Trophoblast cell (in vitro differentiated cells and primary cell): ENCODE measurements around the gene POU6F2.

Source experiments
- DNase-seq, 2 donors: peaks; one replicate each; pipeline ENCODE4 v3.0.0-alpha.2; 2016
- H2AFZ ChIP-seq: 2 replicates; pipeline ENCODE4 v1.6.1; 2013; ENCODE audit warnings: low read length, moderate library complexity, mild to moderate bottlenecking; ENCODE audit not compliant: insufficient read depth, poor library complexity
- H2AK5ac ChIP-seq: 2 replicates; pipeline ENCODE4 v1.6.1; 2013; ENCODE audit warnings: mild to moderate bottlenecking, low read length
- H2BK120ac ChIP-seq: 2 replicates; pipeline ENCODE4 v1.6.1; 2013; ENCODE audit warnings: low read length, mild to moderate bottlenecking, moderate library complexity; ENCODE audit not compliant: insufficient read depth, poor library complexity
- H2BK12ac ChIP-seq: 2 replicates; pipeline ENCODE4 v1.6.1; 2013; ENCODE audit warnings: mild to moderate bottlenecking, low read length, moderate library complexity
- H2BK5ac ChIP-seq: 2 replicates; pipeline ENCODE4 v1.6.1; 2013; ENCODE audit warnings: low read length, low read depth, moderate library complexity, mild to moderate bottlenecking; ENCODE audit not compliant: poor library complexity
- H3K14ac ChIP-seq: 2 replicates; pipeline ENCODE4 v1.6.1; 2013; ENCODE audit warnings: mild to moderate bottlenecking, low read length
- H3K18ac ChIP-seq: 2 replicates; pipeline ENCODE4 v1.6.1; 2013; ENCODE audit warnings: mild to moderate bottlenecking, low read length
- H3K23ac ChIP-seq: 2 replicates; pipeline ENCODE4 v1.6.1; 2013; ENCODE audit warnings: low read length
- H3K27ac ChIP-seq: 2 replicates; pipeline ENCODE4 v1.5.1; 2013; ENCODE audit warnings: low read depth, mild to moderate bottlenecking, inconsistent platforms, low read length, moderate library complexity
- H3K27me3 ChIP-seq: 2 replicates; pipeline ENCODE4 v1.6.1; 2013; ENCODE audit warnings: inconsistent platforms, mild to moderate bottlenecking, low read length, moderate library complexity; ENCODE audit not compliant: insufficient read depth
- H3K36me3 ChIP-seq, 2 experiments: 1 replicate in 1 of 2; 2 replicates in 1 of 2; pipeline ENCODE4 v1.6.1; 2013; ENCODE audit warnings: low read length in 2 of 2, mild to moderate bottlenecking in 2 of 2, moderate library complexity in 1 of 2; ENCODE audit not compliant: insufficient read depth in 2 of 2, control insufficient read depth in 1 of 2
- H3K4ac ChIP-seq: 2 replicates; pipeline ENCODE4 v1.6.1; 2013; ENCODE audit warnings: low read depth, mild to moderate bottlenecking, low read length, moderate library complexity
- H3K4me1 ChIP-seq, 2 experiments: 1 replicate in 1 of 2; 2 replicates in 1 of 2; pipeline ENCODE4 v1.6.1; 2013; ENCODE audit warnings: low read length in 2 of 2, mild to moderate bottlenecking in 2 of 2, moderate library complexity in 1 of 2; ENCODE audit not compliant: insufficient read depth in 2 of 2, control insufficient read depth in 1 of 2
- H3K4me2 ChIP-seq: 2 replicates; pipeline ENCODE4 v1.6.1; 2013; ENCODE audit warnings: inconsistent platforms, mild to moderate bottlenecking, low read length, moderate library complexity
- H3K4me3 ChIP-seq: 2 replicates; pipeline ENCODE4 v1.5.1; 2013; ENCODE audit warnings: mild to moderate bottlenecking, low read depth, low read length, inconsistent platforms
- H3K79me1 ChIP-seq: one replicate; pipeline ENCODE4 v1.6.1; 2013; ENCODE audit warnings: low read length
- H3K79me2 ChIP-seq: 2 replicates; pipeline ENCODE4 v1.6.1; 2013; ENCODE audit warnings: low read length, mild to moderate bottlenecking; ENCODE audit not compliant: control insufficient read depth, insufficient read depth, poor library complexity
- H3K9ac ChIP-seq: 2 replicates; pipeline ENCODE4 v1.6.1; 2013; ENCODE audit warnings: mild to moderate bottlenecking, low read length
- H3K9me3 ChIP-seq: 2 replicates; pipeline ENCODE4 v1.6.1; 2013; ENCODE audit warnings: low read depth, mild to moderate bottlenecking, control low read depth, inconsistent platforms, low read length; ENCODE audit not compliant: insufficient read depth
- H4K12ac ChIP-seq: 2 replicates; pipeline ENCODE4 v1.6.1; 2013; ENCODE audit warnings: low read depth, mild to moderate bottlenecking, low read length, moderate library complexity
- H4K8ac ChIP-seq: 2 replicates; pipeline ENCODE4 v1.6.1; 2013; ENCODE audit warnings: low read depth, mild to moderate bottlenecking, low read length, moderate library complexity
- H4K91ac ChIP-seq: one replicate; pipeline ENCODE4 v1.6.1; 2013; ENCODE audit warnings: low read depth, mild to moderate bottlenecking, low read length, moderate library complexity
- WGBS: extraction: QIAGEN DNeasy Blood & Tissue Kit; methylation state at CpG from one replicate; pipeline ENCODE4 v1.1.7; 2013; ENCODE audit warnings: missing lambda C conversion rate; ENCODE audit not compliant: insufficient read length, insufficient coverage; ENCODE audit errors: extremely low coverage; 5-methylcytosine and 5-hydroxymethylcytosine counted together

POU6F2 gene

DNA sequence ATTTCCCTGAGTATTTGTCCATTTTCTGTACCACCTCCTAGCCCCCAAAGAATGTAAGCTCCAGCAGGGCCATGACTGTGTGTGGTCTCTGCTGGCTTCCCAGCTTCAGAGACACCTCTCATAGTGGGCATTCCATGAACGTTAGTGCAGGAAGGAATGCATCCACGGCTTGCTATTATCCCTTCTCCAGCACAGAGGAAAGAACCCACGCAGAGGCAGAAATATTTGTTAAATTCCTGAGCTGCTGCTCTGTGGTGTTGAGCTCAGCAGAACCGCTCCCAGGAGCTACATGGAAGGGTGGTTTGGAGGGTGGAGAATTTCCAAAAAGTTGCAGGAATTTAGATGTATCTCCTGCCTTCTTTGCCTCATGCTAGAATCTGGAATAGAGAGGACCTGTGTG is 275.2 kb downstream of the POU6F2 start:
- no peak overlapping the region for H4K8ac ChIP-seq
- peak; percentile 15 to 70 for DNase-seq
- no CpG with 5 or more reads among the region's 4 CpGs for WGBS
- H2AK5ac ChIP-seq = no peak overlapping the region
- no peak overlapping the region for H3K4me3 ChIP-seq
- no peak overlapping the region for H4K12ac ChIP-seq
- H3K79me1 ChIP-seq = no peaks in the 10 kb centered on the region
- H2BK5ac ChIP-seq = no peak overlapping the region
- H3K14ac ChIP-seq = no peak overlapping the region
- no peak overlapping the region for H3K9ac ChIP-seq
- H2BK12ac ChIP-seq = no peak overlapping the region
- no peak overlapping the region for H2BK120ac ChIP-seq
- no peak overlapping the region for H4K91ac ChIP-seq
- peaks cover 8 to 11% of the 10 kb centered on the region in 2 experiments for H3K4me1 ChIP-seq
- H3K36me3 ChIP-seq = no peaks in the 10 kb centered on the region
- no peak overlapping the region for H3K4me2 ChIP-seq
- H3K23ac ChIP-seq = no peak overlapping the region
- H3K27me3 ChIP-seq = no peaks in the 10 kb centered on the region
- H3K27ac ChIP-seq = no peak overlapping the region
- no peak overlapping the region for H3K4ac ChIP-seq
- no peak overlapping the region for H3K18ac ChIP-seq
- H3K79me2 ChIP-seq = no peaks in the 10 kb centered on the region
- no peak overlapping the region for H2AFZ ChIP-seq
- H3K9me3 ChIP-seq = no peaks in the 10 kb centered on the region

DNA sequence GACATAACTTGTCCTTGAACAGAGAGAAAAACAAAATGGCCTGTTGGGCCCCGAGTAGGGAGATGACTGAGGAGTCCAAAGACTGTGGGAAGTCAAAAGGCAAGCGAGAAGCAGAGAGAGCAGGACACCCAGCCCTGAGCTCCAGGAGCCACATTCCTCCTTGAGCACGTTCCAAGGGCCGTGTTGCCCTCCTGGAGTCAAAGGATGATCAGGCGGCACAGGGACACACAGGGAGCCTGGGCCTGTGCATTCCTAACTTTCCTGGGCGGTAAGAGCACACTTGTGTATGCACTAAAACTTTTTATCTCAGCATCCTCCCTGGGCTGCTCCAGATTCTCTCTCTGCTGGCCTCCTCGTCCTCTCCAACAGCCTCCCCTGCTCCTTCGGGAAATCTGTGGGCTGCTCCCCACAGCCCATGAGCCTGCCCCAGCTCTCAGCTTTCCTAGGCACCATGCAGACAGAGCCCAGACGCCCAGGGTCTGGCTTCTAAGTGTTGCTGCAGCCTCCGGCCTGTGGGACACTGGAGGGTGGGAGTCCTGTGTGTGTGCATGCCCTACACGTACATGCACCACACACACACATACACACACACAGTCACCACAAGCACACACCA is 281.8 kb downstream of the POU6F2 start:
- no peak overlapping the region for H2AK5ac ChIP-seq
- DNase-seq = no peak
- H3K27ac ChIP-seq = no peak overlapping the region
- no peak overlapping the region for H2AFZ ChIP-seq
- no peak overlapping the region for H3K4ac ChIP-seq
- H2BK5ac ChIP-seq = no peak overlapping the region
- H3K36me3 ChIP-seq = no peaks in the 10 kb centered on the region
- no peak overlapping the region for H4K12ac ChIP-seq
- no peaks in the 10 kb centered on the region for H3K27me3 ChIP-seq
- no peaks in the 10 kb centered on the region for H3K4me1 ChIP-seq
- no peak overlapping the region for H3K4me3 ChIP-seq
- H3K4me2 ChIP-seq = no peak overlapping the region
- H3K14ac ChIP-seq = no peak overlapping the region
- no peak overlapping the region for H3K23ac ChIP-seq
- H4K91ac ChIP-seq = no peak overlapping the region
- no CpG with 5 or more reads among the region's 11 CpGs for WGBS
- peaks cover 6% of the 10 kb centered on the region for H3K9me3 ChIP-seq
- H3K79me2 ChIP-seq = no peaks in the 10 kb centered on the region
- no peak overlapping the region for H2BK12ac ChIP-seq
- H2BK120ac ChIP-seq = no peak overlapping the region
- H4K8ac ChIP-seq = no peak overlapping the region
- H3K79me1 ChIP-seq = no peaks in the 10 kb centered on the region
- H3K9ac ChIP-seq = no peak overlapping the region
- H3K18ac ChIP-seq = no peak overlapping the region

- Histone ChIP-seq H3K79me1 (no peaks in the 10 kb centered on the region), H3K4ac (no peak overlapping the region), H3K27ac (no peak overlapping the region), H2AK5ac (no peak overlapping the region), H3K9me3 (peaks cover 6% of the 10 kb centered on the region), H4K91ac (no peak overlapping the region), H3K36me3 (no peaks in the 10 kb centered on the region), H3K9ac (no peak overlapping the region), H2BK5ac (no peak overlapping the region), H2AFZ (no peak overlapping the region), H3K4me2 (no peak overlapping the region), H4K12ac (no peak overlapping the region), H3K79me2 (no peaks in the 10 kb centered on the region), H2BK12ac (no peak overlapping the region), H3K4me3 (no peak overlapping the region), H3K18ac (no peak overlapping the region), H3K4me1 (no peaks in the 10 kb centered on the region), H3K14ac (no peak overlapping the region), H4K8ac (no peak overlapping the region), H3K23ac (peak overlapping the region; percentile 29), H2BK120ac (no peak overlapping the region), H3K27me3 (no peaks in the 10 kb centered on the region)
- DNase-seq = no peak
- WGBS = 100% methylated on average over 1 of the region's 2 CpGs
Measured at GRCh38 chr7:39260279-39260844, 282.7 kb downstream of the POU6F2 start.

GRCh38 chr7:39261771-39262170 is 284.1 kb downstream of the POU6F2 start:
- Histone ChIP-seq H4K91ac (no peak overlapping the region), H2BK5ac (no peak overlapping the region), H2AFZ (no peak overlapping the region), H3K9me3 (peaks cover 6% of the 10 kb centered on the region), H3K36me3 (no peaks in the 10 kb centered on the region), H3K79me1 (no peaks in the 10 kb centered on the region), H3K9ac (no peak overlapping the region), H2BK12ac (no peak overlapping the region), H2AK5ac (no peak overlapping the region), H3K4ac (no peak overlapping the region), H2BK120ac (no peak overlapping the region), H3K4me1 (no peaks in the 10 kb centered on the region), H3K14ac (no peak overlapping the region), H4K12ac (no peak overlapping the region), H3K27ac (no peak overlapping the region), H3K79me2 (no peaks in the 10 kb centered on the region), H3K4me2 (no peak overlapping the region), H3K27me3 (no peaks in the 10 kb centered on the region), H3K23ac (no peak overlapping the region), H4K8ac (no peak overlapping the region), H3K18ac (no peak overlapping the region), H3K4me3 (no peak overlapping the region)
- DNase-seq = no peak
- WGBS = no CpG with 5 or more reads among the region's 2 CpGs
